ENCODE results near the gene IGFBP2.

DNA sequence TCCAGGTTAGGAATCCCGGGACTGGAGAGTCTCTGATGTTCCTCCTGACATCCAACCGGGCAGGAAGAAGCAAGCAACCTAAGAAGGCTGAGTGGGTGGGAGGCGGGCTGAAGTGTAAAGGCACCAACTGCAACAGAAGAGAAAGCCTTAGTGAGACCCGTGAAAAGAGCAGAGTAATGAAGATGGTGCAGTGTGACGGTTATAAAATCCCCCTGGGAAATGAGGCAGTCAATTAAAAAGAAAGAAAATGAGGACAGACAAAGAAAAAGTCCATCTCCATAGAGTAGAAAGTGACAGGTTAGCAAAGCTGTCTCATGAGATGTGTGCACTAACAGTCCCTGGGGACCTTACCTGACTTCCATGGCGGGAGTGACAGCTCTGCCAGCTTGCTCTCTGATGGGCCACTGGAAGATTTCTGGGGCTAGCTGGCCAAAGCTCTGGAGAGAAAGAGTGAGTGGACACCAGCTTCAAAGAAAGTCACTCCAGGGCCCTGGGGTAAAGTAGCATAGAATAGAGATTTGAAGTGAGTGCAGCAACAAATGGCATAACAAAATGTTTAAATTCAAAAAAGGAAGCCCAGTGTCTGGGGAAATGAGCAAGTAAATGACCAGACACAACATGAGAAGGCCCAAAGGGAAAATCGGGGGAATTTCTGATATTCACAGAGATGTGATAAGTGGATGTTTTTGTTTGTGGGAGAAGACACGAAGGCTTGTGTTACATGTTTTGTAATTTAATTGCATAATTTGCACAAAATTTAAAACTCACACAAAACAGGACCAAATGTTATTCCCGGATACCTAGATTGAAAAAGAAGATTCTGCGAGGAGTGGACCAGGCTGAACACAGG is 44.1 kb upstream of the IGFBP2 start:
- TF ChIP-seq, protein P1, sequence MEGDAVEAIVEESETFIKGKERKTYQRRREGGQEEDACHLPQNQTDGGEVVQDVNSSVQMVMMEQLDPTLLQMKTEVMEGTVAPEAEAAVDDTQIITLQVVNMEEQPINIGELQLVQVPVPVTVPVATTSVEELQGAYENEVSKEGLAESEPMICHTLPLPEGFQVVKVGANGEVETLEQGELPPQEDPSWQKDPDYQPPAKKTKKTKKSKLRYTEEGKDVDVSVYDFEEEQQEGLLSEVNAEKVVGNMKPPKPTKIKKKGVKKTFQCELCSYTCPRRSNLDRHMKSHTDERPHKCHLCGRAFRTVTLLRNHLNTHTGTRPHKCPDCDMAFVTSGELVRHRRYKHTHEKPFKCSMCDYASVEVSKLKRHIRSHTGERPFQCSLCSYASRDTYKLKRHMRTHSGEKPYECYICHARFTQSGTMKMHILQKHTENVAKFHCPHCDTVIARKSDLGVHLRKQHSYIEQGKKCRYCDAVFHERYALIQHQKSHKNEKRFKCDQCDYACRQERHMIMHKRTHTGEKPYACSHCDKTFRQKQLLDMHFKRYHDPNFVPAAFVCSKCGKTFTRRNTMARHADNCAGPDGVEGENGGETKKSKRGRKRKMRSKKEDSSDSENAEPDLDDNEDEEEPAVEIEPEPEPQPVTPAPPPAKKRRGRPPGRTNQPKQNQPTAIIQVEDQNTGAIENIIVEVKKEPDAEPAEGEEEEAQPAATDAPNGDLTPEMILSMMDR (conservative IDR thresholded peaks at IDR 0.05): no peak
- no peak for TF ChIP-seq ZFX (IDR thresholded peaks at IDR 0.05)
